Measurements from ENCODE around the gene MDC1.

DNA sequence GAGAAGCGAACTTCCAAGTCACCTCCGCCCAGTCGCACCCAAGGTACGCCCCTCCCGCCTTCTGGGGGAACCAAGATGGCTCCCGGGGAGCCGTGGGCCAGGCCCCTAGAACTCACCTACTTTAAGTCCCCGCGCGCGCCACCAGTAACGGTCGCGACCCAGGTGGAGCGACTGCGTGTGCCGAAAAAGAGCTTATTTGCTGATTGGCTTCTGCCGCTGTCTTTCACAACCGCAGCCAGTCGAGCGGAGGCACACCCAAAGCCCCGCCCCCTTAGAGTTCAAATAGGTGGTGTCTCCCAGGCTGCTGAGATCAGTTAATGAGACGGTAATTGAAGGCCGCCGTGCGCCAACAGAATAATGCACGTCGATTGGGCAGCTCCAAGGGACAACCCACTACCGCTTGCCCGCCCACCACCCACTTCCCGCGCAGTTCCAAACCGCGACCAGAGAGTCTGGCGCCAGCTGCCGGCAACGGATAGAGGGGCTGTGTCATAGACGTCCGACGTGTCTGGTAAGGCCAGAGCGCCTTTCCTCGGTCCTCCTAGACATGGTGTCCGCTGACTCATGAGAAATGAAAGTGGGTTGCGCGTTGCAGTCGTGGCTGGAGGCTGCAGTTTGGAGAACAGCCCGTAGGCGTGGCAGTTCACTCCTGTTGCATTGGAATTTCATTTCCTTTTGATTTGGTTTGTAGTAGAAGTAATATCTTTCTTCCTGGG, at the start of gene MDC1:
- TF ChIP-seq GATA2 (IDR thresholded peaks at IDR 0.05; ENCODE audit: low read depth, low read length) (no peak), GATA3 (IDR thresholded peaks at IDR 0.05; ENCODE audit: low read depth, low read length) (no peak)

Data from SH-SY5Y (cell line).